ENCODE results near the gene FNBP1.

Gene FNBP1

DNA sequence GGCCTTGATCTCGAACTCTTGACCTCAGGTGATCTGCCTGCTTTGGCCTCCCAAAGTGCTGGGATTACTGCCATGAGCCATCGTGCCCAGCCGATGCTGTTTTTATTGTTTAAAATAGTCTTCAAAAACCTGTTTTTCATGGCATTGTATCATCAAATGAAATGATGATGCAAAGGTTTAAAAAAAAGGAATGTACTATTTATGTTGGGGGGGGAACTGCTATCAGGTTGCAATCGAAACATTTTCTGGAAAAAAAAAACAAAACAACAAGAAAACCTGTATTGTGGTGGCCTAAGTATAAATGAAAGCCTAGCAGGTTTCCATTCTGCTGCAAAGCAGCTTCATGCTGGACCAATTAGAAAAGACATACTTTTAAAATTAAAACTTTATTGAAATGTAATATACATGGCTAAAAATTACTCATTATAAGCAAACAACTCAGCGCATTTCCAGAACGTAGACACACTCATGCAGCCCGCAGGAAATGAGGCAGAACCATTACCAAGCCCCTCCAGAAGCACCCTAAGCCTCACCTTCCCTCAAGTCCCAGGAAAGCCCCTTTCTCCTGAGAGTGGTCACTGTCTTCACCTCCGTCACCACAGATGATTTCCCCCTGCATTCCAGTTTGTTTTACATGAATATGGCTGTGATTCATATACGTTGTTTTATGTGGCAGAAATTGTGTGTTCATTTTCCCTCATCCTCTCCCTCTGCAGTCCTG lies 29.7 kb upstream of the FNBP1 start:
- TF ChIP-seq FOXK2 (IDR thresholded peaks at IDR 0.05), result no peak
- TF ChIP-seq FOXM1 (IDR thresholded peaks at IDR 0.05; ENCODE audit: borderline replicate concordance), result no peak
- no peak for TF ChIP-seq TARDBP (IDR thresholded peaks at IDR 0.05)
- no peak for TF ChIP-seq ARNT (IDR thresholded peaks at IDR 0.05)
- TF ChIP-seq SP1 (IDR thresholded peaks at IDR 0.05), result no peak
- TF ChIP-seq ELF4 (IDR thresholded peaks at IDR 0.05), result no peak
- no peak for TF ChIP-seq SUZ12 (IDR thresholded peaks at IDR 0.05)
- CTCF ChIA-PET, result no interaction called here
- POLR2A ChIA-PET, result no interaction called here
- DNase-seq (ENCODE audit: extremely low spot score), result no peak

DNA sequence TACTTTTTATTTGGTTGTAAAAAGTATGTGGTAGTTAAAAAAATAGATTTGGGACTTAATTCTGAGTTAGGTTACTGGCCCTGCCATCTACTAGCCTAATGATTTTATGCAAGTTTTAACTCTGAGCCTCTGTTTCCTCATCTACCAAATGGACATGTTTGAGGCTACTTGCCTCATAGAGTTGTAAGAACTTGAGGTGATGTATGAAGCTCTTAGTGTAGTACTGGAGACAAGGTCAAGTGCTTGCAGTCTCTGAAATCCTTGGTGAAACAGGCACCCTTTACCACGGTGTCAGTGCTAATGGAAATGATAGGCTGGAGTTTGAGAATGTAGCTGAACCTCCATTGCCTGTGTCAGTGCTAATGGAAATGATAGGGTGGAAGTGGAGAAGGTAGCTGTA lies 26.1 kb upstream of the FNBP1 start:
- CTCF ChIA-PET, result interaction anchor here (0.6 kb wide), 1 partner anchor 766 kb away, joined by 3 read pairs; no protein-coding TSS in a partner anchor
- POLR2A ChIA-PET, result interaction anchor here (1.1 kb wide), 1 partner anchor 16 kb away, joined by 5 read pairs; the partner anchor contains the start of gene GPR107
- TF ChIP-seq SUZ12 (IDR thresholded peaks at IDR 0.05) (no peak), SP1 (IDR thresholded peaks at IDR 0.05) (no peak), L3MBTL2 (conservative IDR thresholded peaks at IDR 0.05) (no peak), ARNT (IDR thresholded peaks at IDR 0.05) (no peak), HDGF (IDR thresholded peaks at IDR 0.05; ENCODE audit: borderline replicate concordance) (no peak), LEF1 (IDR thresholded peaks at IDR 0.05; ENCODE audit: borderline replicate concordance) (no peak), BHLHE40 (IDR thresholded peaks at IDR 0.05; ENCODE audit: borderline replicate concordance) (no peak), ZNF384 (IDR thresholded peaks at IDR 0.05) (no peak), FOXK2 (IDR thresholded peaks at IDR 0.05) (no peak), TARDBP (IDR thresholded peaks at IDR 0.05) (no peak), FOXM1 (IDR thresholded peaks at IDR 0.05; ENCODE audit: borderline replicate concordance) (no peak), NFRKB (IDR thresholded peaks at IDR 0.05) (no peak)
- TF ChIP-seq, protein P1, sequence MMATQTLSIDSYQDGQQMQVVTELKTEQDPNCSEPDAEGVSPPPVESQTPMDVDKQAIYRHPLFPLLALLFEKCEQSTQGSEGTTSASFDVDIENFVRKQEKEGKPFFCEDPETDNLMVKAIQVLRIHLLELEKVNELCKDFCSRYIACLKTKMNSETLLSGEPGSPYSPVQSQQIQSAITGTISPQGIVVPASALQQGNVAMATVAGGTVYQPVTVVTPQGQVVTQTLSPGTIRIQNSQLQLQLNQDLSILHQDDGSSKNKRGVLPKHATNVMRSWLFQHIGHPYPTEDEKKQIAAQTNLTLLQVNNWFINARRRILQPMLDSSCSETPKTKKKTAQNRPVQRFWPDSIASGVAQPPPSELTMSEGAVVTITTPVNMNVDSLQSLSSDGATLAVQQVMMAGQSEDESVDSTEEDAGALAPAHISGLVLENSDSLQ (IDR thresholded peaks at IDR 0.05), result no peak
- no peak for DNase-seq (ENCODE audit: extremely low spot score)

DNA sequence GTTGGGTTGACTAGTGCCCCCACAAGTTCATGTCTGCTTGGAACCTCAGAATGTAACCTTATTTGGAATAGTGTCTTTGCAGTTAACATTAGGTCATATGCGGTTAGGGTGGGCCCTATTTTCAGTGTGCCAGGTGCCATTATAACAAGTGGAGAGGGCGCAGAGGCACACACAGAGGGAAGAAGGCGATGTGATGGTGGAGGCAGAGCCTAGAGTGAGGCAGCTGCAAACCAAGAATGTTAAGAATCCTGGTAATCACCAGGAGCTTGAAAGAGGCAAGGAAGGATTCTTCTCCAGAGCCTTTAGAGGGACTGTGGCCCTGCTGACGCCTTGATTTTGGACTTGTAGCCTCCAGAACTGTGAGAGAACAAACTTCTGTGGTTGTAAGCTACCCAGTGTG lies 21.6 kb upstream of the FNBP1 start:
- ChIA-PET POLR2A (no interaction called here), CTCF (no interaction called here)

DNA sequence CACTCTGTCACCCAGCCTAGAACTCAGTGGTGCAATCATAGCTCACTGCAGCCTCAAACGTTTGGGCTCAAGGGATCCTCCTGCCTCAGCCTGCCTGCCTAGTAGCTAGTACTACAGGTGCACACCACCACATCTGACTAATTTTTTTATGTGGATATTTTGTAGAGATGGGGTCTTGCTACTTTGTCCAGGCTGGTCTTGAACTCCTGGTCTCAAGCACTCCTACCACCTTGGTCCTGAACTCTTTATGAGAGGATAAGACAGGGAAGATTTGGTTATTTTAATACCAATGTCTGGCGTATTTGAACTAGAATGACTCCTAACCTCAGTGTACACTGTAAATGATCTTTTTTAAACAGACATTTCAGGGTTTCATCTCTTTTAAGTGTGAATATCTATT lies 19.8 kb upstream of the FNBP1 start:
- DNase-seq (ENCODE audit: extremely low spot score), result no peak
- CTCF ChIA-PET, result no interaction called here
- TF ChIP-seq FOXM1 (IDR thresholded peaks at IDR 0.05; ENCODE audit: borderline replicate concordance) (no peak), L3MBTL2 (conservative IDR thresholded peaks at IDR 0.05) (no peak), ELF4 (IDR thresholded peaks at IDR 0.05) (no peak), NFRKB (IDR thresholded peaks at IDR 0.05) (no peak), HDGF (IDR thresholded peaks at IDR 0.05; ENCODE audit: borderline replicate concordance) (no peak), BHLHE40 (IDR thresholded peaks at IDR 0.05; ENCODE audit: borderline replicate concordance) (no peak), FOXK2 (IDR thresholded peaks at IDR 0.05) (no peak)
- POLR2A ChIA-PET, result no interaction called here

More for the DNA sequence above, 21.6 kb upstream of the FNBP1 start:
- TF ChIP-seq NFRKB (IDR thresholded peaks at IDR 0.05), result no peak
- TF ChIP-seq CTBP1 (IDR thresholded peaks at IDR 0.05; ENCODE audit: borderline replicate concordance), result no peak
- TF ChIP-seq LEF1 (IDR thresholded peaks at IDR 0.05; ENCODE audit: borderline replicate concordance), result no peak
- no peak for TF ChIP-seq TARDBP (IDR thresholded peaks at IDR 0.05)
- TF ChIP-seq FOXK2 (IDR thresholded peaks at IDR 0.05), result no peak
- no peak for TF ChIP-seq L3MBTL2 (conservative IDR thresholded peaks at IDR 0.05)
- TF ChIP-seq FOXM1 (IDR thresholded peaks at IDR 0.05; ENCODE audit: borderline replicate concordance), result no peak
- TF ChIP-seq HDGF (IDR thresholded peaks at IDR 0.05; ENCODE audit: borderline replicate concordance), result no peak
- no peak for TF ChIP-seq ARNT (IDR thresholded peaks at IDR 0.05)
- no peak for DNase-seq (ENCODE audit: extremely low spot score)

DNA sequence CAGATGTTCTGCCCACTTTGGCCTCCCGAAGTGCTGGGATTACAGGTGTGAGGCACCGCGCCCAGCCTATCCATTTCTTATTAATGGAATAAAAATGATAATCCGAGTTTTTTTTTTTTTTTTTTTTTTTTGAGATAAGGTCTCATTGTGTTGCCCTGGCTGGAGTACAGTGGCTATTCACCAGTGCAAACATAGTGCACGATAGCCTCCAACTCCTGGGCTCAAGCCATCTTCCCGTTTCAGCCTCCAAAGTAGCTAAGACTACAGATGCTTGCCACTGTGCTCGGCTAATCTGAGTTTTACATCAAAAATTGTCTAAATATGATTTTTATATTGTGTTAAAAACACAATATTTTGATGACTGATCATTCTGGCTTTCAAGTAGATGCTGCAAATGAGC lies 17.3 kb upstream of the FNBP1 start:
- no peak for DNase-seq (ENCODE audit: extremely low spot score)
- CTCF ChIA-PET, result no interaction called here
- no peak for TF ChIP-seq NFRKB (IDR thresholded peaks at IDR 0.05)
- no peak for TF ChIP-seq ELF4 (IDR thresholded peaks at IDR 0.05)
- no peak for TF ChIP-seq FOXA1 (IDR thresholded peaks at IDR 0.05)
- TF ChIP-seq FOXM1 (IDR thresholded peaks at IDR 0.05; ENCODE audit: borderline replicate concordance), result no peak
- no peak for TF ChIP-seq SP1 (IDR thresholded peaks at IDR 0.05)
- no peak for TF ChIP-seq TARDBP (IDR thresholded peaks at IDR 0.05)
- TF ChIP-seq, protein P1 (IDR thresholded peaks at IDR 0.05), result no peak
- no peak for TF ChIP-seq BHLHE40 (IDR thresholded peaks at IDR 0.05; ENCODE audit: borderline replicate concordance)
- no peak for TF ChIP-seq FOXK2 (IDR thresholded peaks at IDR 0.05)
- no peak for TF ChIP-seq ZNF384 (IDR thresholded peaks at IDR 0.05)
- TF ChIP-seq ARNT (IDR thresholded peaks at IDR 0.05), result no peak
- TF ChIP-seq HDGF (IDR thresholded peaks at IDR 0.05; ENCODE audit: borderline replicate concordance), result no peak
- no peak for TF ChIP-seq CTBP1 (IDR thresholded peaks at IDR 0.05; ENCODE audit: borderline replicate concordance)
- no peak for TF ChIP-seq LEF1 (IDR thresholded peaks at IDR 0.05; ENCODE audit: borderline replicate concordance)
- POLR2A ChIA-PET, result no interaction called here

DNA sequence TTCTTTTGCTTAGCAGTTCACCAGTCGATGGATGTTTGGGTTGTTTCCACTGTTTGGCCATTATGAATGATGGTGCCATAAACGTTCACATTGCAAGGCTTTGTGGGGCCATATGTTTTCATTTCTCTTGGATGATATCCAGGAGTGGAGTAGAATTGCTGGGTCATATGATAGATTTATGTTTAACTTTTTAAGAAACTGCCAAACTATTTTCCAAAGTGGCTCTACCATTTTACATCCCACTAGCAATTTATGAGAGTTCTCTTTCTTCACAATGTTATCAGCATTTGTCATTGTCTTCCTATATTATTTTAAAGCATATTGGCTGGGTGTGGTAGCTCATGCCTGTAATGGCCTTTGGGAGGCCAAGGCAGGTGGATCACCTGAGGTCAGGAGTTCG lies 15.9 kb upstream of the FNBP1 start:
- CTCF ChIA-PET, result interaction anchor here (1.0 to 2.1 kb wide), 2 partner anchors 12 to 17 kb away, joined by 3 to 5 read pairs; no protein-coding TSS in a partner anchor
- DNase-seq (ENCODE audit: extremely low spot score), result no peak
- POLR2A ChIA-PET, result no interaction called here
- TF ChIP-seq FOXM1 (IDR thresholded peaks at IDR 0.05; ENCODE audit: borderline replicate concordance) (no peak), NFRKB (IDR thresholded peaks at IDR 0.05) (no peak), ELF4 (IDR thresholded peaks at IDR 0.05) (no peak)

DNA sequence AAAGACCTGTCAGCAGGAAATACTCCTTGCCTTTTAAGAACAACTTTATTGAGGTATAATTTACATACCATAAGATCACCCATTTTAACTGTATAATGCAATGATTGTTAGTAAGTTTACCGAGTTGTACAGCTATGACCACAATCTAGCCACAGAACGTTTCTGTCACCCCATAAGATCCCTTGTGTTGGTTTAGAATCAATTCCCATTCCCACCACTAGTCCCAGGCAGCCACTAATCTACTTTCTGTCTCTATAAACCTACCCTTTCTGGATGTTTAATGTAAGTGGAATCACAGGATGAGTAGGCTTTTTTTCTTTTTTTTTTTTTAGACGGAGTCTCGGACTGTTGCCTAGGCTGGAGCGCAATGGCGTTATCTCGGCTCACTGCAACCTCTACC lies 15.2 kb upstream of the FNBP1 start:
- TF ChIP-seq ELF4 (IDR thresholded peaks at IDR 0.05) (no peak), SP1 (IDR thresholded peaks at IDR 0.05) (no peak), LEF1 (IDR thresholded peaks at IDR 0.05; ENCODE audit: borderline replicate concordance) (no peak), L3MBTL2 (conservative IDR thresholded peaks at IDR 0.05) (no peak), ARNT (IDR thresholded peaks at IDR 0.05) (no peak)
- CTCF ChIA-PET, result interaction anchor here (1.0 to 2.1 kb wide), 2 partner anchors 12 to 17 kb away, joined by 3 to 5 read pairs; no protein-coding TSS in a partner anchor
- peak; percentile 40 for DNase-seq (ENCODE audit: extremely low spot score)
- POLR2A ChIA-PET, result no interaction called here
